AG04450 (cell line): Measurements from ENCODE around the gene SMAGP. TPM values are rescaled to one million over a fixed set of nuclear protein-coding genes. Genes with fewer than 3 reads are reported as not detected.
"Not testable (repeated sequence)": the region's sequence is repeated elsewhere in the genome, so short reads cannot be mapped to it uniquely, and the experiment has no call there.

Experiments
- CTCF ChIA-PET: fragments of 300-600, 350-600 bp; formaldehyde crosslinking; extraction: SDS; loops from one replicate; lab custom pipeline; 2022; ENCODE audit warnings: antibody characterized with exemption, inconsistent platforms; lab: Charles Lee
- POLR2A ChIA-PET: fragments of 350-600 bp; formaldehyde crosslinking; extraction: SDS; loops from one replicate; lab custom pipeline; 2021; ENCODE audit warnings: antibody characterized with exemption, inconsistent platforms; lab: Yijun Ruan, JAX
- DNase-seq: peaks from one replicate; pipeline ENCODE4 v3.0.0-alpha.2; 2011; ENCODE audit warnings: low read depth, low spot score
- H3K27ac ChIP-seq: one replicate; pipeline ENCODE4 v1.5.1; 2012; ENCODE audit warnings: low read depth, low read length, control low read depth
- H3K27me3 ChIP-seq: one replicate; pipeline ENCODE4 v1.6.0; 2012; ENCODE audit warnings: low read length; ENCODE audit not compliant: control insufficient read depth, insufficient read depth
- H3K4me3 ChIP-seq: 2 replicates; pipeline ENCODE4 v1.5.1; 2011; ENCODE audit warnings: mild to moderate bottlenecking, low read depth, low read length, control low read depth
- H3K9me3 ChIP-seq: 2 replicates; pipeline ENCODE4 v1.5.1; 2012; ENCODE audit warnings: low read length; ENCODE audit not compliant: control insufficient read depth, insufficient read depth
- polyA plus RNA-seq: library from polyadenylated mRNA; depleted of rRNA; stranded (reverse); fragments of >200 nt; gene quantifications from 2 replicates; pipeline ENCODE4 v1.2.3, GENCODE V29; 2011
- TF ChIP-seq, protein P1 (sequence below): IDR thresholded peaks from 2 replicates; pipeline ENCODE4 v1.5.1; 2011; ENCODE audit warnings: low read depth, low read length, control low read depth, inconsistent platforms

SMAGP gene
- polyA plus RNA-seq, 1 experiment: 31.4 TPM

DNA sequence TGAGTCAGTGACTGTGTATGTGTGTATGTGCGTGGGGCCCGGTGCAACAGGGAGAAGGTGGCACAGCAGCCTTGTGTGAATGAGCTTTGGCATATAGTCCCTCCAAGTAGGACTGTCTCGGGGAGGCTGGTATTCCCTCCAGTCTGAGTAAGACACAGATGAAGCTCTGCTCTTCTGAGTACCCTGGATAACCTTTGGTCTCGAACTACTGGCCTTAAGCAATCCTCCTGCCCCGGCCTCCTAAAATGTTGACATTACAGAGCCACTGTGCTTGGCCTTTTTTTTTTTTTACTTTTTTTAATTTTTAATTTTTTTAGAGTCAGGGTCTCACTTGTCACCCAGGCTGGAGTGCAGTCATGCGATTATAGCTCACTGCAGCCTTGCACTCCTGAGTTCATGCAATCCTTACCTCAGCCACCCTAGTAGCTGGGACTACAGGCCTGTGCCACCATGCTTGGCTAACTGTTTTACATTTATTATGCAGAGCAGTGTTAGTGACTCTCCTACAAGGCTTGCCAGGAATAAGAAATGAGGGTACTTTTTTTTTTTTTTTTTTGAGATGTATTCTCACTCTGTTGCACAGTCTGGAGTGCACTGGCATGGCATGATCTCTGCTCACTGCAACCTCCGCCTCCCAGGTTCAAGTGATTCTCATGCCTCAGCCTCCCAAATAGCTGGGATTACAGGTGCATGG lies 41.0 kb downstream of the SMAGP start:
- H3K27ac ChIP-seq: no peak overlapping the region
- CTCF ChIA-PET: interaction anchor here (0.7 to 3.0 kb wide), 2 partner anchors 11 to 25 kb away, joined by 5 to 10 read pairs; partner anchors contain the start of gene POU6F1
- TF ChIP-seq, protein P1, sequence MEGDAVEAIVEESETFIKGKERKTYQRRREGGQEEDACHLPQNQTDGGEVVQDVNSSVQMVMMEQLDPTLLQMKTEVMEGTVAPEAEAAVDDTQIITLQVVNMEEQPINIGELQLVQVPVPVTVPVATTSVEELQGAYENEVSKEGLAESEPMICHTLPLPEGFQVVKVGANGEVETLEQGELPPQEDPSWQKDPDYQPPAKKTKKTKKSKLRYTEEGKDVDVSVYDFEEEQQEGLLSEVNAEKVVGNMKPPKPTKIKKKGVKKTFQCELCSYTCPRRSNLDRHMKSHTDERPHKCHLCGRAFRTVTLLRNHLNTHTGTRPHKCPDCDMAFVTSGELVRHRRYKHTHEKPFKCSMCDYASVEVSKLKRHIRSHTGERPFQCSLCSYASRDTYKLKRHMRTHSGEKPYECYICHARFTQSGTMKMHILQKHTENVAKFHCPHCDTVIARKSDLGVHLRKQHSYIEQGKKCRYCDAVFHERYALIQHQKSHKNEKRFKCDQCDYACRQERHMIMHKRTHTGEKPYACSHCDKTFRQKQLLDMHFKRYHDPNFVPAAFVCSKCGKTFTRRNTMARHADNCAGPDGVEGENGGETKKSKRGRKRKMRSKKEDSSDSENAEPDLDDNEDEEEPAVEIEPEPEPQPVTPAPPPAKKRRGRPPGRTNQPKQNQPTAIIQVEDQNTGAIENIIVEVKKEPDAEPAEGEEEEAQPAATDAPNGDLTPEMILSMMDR: no peak
- H3K27me3 ChIP-seq: no peaks in the 10 kb centered on the region
- no peaks in the 10 kb centered on the region for H3K9me3 ChIP-seq
- no peak for DNase-seq
- POLR2A ChIA-PET: no interaction called here
- H3K4me3 ChIP-seq: no peak overlapping the region

- no peak for DNase-seq
- H3K27me3 ChIP-seq: no peaks in the 10 kb centered on the region
- ChIA-PET CTCF (no interaction called here), POLR2A (no interaction called here)
- H3K27ac ChIP-seq: no peak overlapping the region
- TF ChIP-seq, protein P1: no peak
- H3K9me3 ChIP-seq: no peaks in the 10 kb centered on the region
- H3K4me3 ChIP-seq: no peak overlapping the region
Measured at GRCh38 chr12:51227962-51228361, 42.3 kb downstream of the SMAGP start.

DNA sequence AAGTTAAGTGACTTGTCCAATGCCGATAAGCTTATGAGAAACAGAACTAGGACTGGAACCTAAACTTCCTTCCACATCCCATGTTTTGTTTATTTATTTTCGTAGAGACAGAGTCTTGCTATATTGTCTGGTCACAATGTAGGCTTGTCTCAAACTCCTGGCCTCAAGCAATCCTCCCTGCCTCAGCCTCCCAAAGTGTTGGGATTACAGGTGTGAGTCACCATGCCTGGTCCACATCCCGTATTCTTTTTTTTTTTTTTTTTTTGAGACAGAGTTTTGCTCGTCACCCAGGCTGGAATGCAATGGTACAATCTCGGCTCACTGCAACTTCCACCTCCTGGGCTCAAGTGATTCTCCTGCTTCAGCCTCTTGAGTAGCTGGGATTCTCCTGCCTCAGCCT lies 43.1 kb downstream of the SMAGP start:
- CTCF ChIA-PET, H3K4me3 ChIP-seq, H3K27ac ChIP-seq, H3K9me3 ChIP-seq, DNase-seq, H3K27me3 ChIP-seq: not testable (repeated sequence)
- POLR2A ChIA-PET: interaction anchor here (1.0 kb wide), 1 partner anchor 12 kb away, joined by 7 read pairs; the partner anchor contains the start of gene DAZAP2

DNA sequence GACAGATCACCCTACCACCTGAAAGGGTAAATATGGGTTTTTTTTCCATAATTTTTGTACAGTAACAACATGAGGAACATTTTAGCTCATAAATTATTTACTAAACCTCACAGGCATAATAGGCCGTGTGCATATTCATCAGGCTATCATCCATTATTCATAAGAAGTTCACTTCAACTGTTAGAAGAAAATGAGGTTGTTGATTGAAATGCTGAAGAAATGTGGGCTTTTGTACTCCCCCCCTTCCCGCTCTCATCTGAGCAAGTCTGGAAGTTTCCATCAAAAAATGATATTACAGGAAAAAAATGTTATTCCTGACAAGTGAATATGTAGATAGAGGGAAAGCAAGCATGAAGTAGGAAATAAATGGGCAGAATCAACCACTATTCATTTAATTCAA lies 44.4 kb downstream of the SMAGP start:
- H3K4me3 ChIP-seq: no peak overlapping the region
- TF ChIP-seq, protein P1: no peak
- CTCF ChIA-PET: no interaction called here
- POLR2A ChIA-PET: no interaction called here
- no peaks in the 10 kb centered on the region for H3K9me3 ChIP-seq
- no peaks in the 10 kb centered on the region for H3K27me3 ChIP-seq
- no peak overlapping the region for H3K27ac ChIP-seq
- no peak for DNase-seq

GRCh38 chr12:51225234-51225633 lies 45.0 kb downstream of the SMAGP start:
- ChIA-PET CTCF (no interaction called here), POLR2A (no interaction called here)
- DNase-seq: no peak
- Histone ChIP-seq H3K27ac (no peak overlapping the region), H3K9me3 (no peaks in the 10 kb centered on the region), H3K4me3 (no peak overlapping the region), H3K27me3 (no peaks in the 10 kb centered on the region)
- TF ChIP-seq, protein P1: no peak
